Lower leg skin (tissue), 3 donors: ENCODE measurements around the gene SCD5.

Experiments
- CTCF ChIP-seq, 3 donors: fragments of 450-650 bp; IDR thresholded peaks; one replicate each; pipeline ENCODE4 v1.5.1; 2016; ENCODE audit warnings: antibody characterized with exemption in 3 of 3, mild to moderate bottlenecking in 3 of 3, moderate library complexity in 2 of 3
- POLR2A ChIP-seq, 2 donors: fragments of 450-650 bp; IDR thresholded peaks; one replicate each; pipeline ENCODE4 v1.6.1; 2016 to 2017; ENCODE audit warnings: antibody characterized with exemption in 2 of 2, mild to moderate bottlenecking in 1 of 2, moderate library complexity in 1 of 2

GRCh38 chr4:82640540-82640939, 158.1 kb downstream of the SCD5 start:
- TF ChIP-seq CTCF (IDR thresholded peaks at IDR 0.05) (no peak), POLR2A (IDR thresholded peaks at IDR 0.05) (no peak)
